ENCODE results near the gene DOCK4.

Gene DOCK4

DNA sequence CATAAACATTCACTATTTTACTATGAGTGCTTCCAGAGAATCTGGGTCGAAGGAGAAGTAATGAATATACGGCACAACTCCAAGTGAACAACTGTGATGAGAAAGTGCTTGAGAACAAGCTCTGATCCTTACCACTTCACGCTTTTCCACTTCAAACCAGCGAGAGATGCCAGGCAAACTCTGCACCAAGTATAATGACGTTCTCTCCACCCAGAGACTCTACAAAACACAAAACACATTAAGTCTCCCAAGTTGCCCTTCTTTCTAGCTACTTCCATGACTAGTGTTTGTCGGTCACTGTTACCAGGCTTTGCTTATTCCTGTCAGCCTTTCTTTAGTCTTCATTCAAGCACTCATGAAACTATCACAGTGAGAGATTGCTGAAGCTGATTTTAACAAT lies 450.8 kb downstream of the DOCK4 start:
- H3K18ac ChIP-seq (ENCODE audit: low read depth in 1 of 2, low read length in 2 of 2), result no peak overlapping the region
- H2BK15ac ChIP-seq (ENCODE audit: low read depth, poor library complexity, severe bottlenecking), result no peak overlapping the region
- no peak overlapping the region for H3K9ac ChIP-seq (ENCODE audit: low read length)
- H4K8ac ChIP-seq (ENCODE audit: low read length), result no peak overlapping the region
- no peak overlapping the region for H2BK12ac ChIP-seq (ENCODE audit: low read length in 2 of 2)
- 96% methylated on average over 6 of the region's 6 CpGs for WGBS
- H2BK120ac ChIP-seq (ENCODE audit: low read depth, low read length), result no peak overlapping the region
- H3K14ac ChIP-seq (ENCODE audit: low read length in 2 of 2), result no peak overlapping the region
- no peak overlapping the region for H2AK5ac ChIP-seq (ENCODE audit: low read length, severe bottlenecking)
- H3K4ac ChIP-seq (ENCODE audit: low read depth in 1 of 2, low read length in 2 of 2), result no peak overlapping the region
- H3K27me3 ChIP-seq (ENCODE audit: control insufficient read depth in 1 of 2, insufficient read depth in 1 of 2, low read length in 2 of 2), result no peaks in the 10 kb centered on the region
- H3K9me3 ChIP-seq (ENCODE audit: control insufficient read depth, low read length), result no peaks in the 10 kb centered on the region
- H3K4me2 ChIP-seq (ENCODE audit: low read length, poor library complexity, severe bottlenecking), result no peak overlapping the region
- peaks cover 13 to 23% of the 10 kb centered on the region in 2 experiments for H3K36me3 ChIP-seq (ENCODE audit: control insufficient read depth in 1 of 2, insufficient read depth in 2 of 2, low read depth in 1 of 2, low read length in 2 of 2)
- peaks cover 7% of the 10 kb centered on the region for H3K4me1 ChIP-seq (ENCODE audit: control insufficient read depth, insufficient read depth, low read depth, low read length)
- H2BK5ac ChIP-seq (ENCODE audit: low read depth, low read length, poor library complexity, severe bottlenecking), result no peak overlapping the region
- DNase-seq, result no peak
- H3K4me3 ChIP-seq (ENCODE audit: insufficient read depth in 1 of 2, low read depth in 1 of 2, low read length in 2 of 2), result no peak overlapping the region
- no peak overlapping the region for H4K91ac ChIP-seq (ENCODE audit: low read length)
- no peak overlapping the region for H3K27ac ChIP-seq (ENCODE audit: low read length, poor library complexity, severe bottlenecking)
- H3K79me1 ChIP-seq (replicated peaks; ENCODE audit: low read length, poor library complexity, severe bottlenecking), result peaks cover 3% of the 10 kb centered on the region
- H3K23ac ChIP-seq (ENCODE audit: low read length in 2 of 2), result no peak overlapping the region
- no peak overlapping the region for H2AFZ ChIP-seq (ENCODE audit: low read depth, low read length)

DNA sequence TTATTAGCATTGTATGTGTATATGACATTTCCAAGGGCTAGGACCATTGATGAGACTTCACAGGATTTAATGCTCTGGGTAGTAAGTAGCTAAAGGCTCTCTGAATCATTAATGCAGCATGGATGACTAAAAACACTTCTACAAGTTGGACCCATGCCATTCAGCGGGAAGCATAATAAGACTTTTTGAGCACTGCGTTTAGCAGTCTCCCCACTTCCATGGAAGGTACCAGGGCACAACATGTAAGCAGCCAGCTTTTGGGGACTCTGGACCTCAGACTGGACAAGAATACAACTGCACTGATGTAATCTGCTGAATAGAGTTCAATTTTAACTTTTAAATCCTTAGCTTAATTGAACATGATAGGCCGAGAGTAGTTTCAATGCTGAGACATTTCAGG lies 452.2 kb downstream of the DOCK4 start:
- H3K4me3 ChIP-seq (ENCODE audit: insufficient read depth in 1 of 2, low read depth in 1 of 2, low read length in 2 of 2), result no peak overlapping the region
- peak overlapping the region; percentile 37 for H3K27ac ChIP-seq (ENCODE audit: low read length, poor library complexity, severe bottlenecking)
- H3K9me3 ChIP-seq (ENCODE audit: control insufficient read depth, low read length), result no peaks in the 10 kb centered on the region
- no peak overlapping the region for H2BK5ac ChIP-seq (ENCODE audit: low read depth, low read length, poor library complexity, severe bottlenecking)
- peaks cover 9% of the 10 kb centered on the region in 2 experiments for H3K36me3 ChIP-seq (ENCODE audit: control insufficient read depth in 1 of 2, insufficient read depth in 2 of 2, low read depth in 1 of 2, low read length in 2 of 2)
- H4K8ac ChIP-seq (ENCODE audit: low read length), result no peak overlapping the region
- no peak overlapping the region for H2BK12ac ChIP-seq (ENCODE audit: low read length in 2 of 2)
- H3K4me1 ChIP-seq (ENCODE audit: control insufficient read depth, insufficient read depth, low read depth, low read length), result peaks cover 7% of the 10 kb centered on the region
- no peak overlapping the region for H3K14ac ChIP-seq (ENCODE audit: low read length in 2 of 2)
- no peak overlapping the region for H4K91ac ChIP-seq (ENCODE audit: low read length)
- H3K4ac ChIP-seq (ENCODE audit: low read depth in 1 of 2, low read length in 2 of 2), result no peak overlapping the region
- H3K9ac ChIP-seq (ENCODE audit: low read length), result no peak overlapping the region
- DNase-seq, result no peak
- no peak overlapping the region for H2BK15ac ChIP-seq (ENCODE audit: low read depth, poor library complexity, severe bottlenecking)
- peaks cover 3% of the 10 kb centered on the region for H3K79me1 ChIP-seq (replicated peaks; ENCODE audit: low read length, poor library complexity, severe bottlenecking)
- no peaks in the 10 kb centered on the region for H3K27me3 ChIP-seq (ENCODE audit: control insufficient read depth in 1 of 2, insufficient read depth in 1 of 2, low read length in 2 of 2)
- H3K4me2 ChIP-seq (ENCODE audit: low read length, poor library complexity, severe bottlenecking), result no peak overlapping the region
- 95% methylated on average over 2 of the region's 3 CpGs for WGBS
- no peak overlapping the region for H3K18ac ChIP-seq (ENCODE audit: low read depth in 1 of 2, low read length in 2 of 2)
- H2BK120ac ChIP-seq (ENCODE audit: low read depth, low read length), result no peak overlapping the region
- H2AFZ ChIP-seq (ENCODE audit: low read depth, low read length), result no peak overlapping the region
- H2AK5ac ChIP-seq (ENCODE audit: low read length, severe bottlenecking), result no peak overlapping the region
- H3K23ac ChIP-seq (ENCODE audit: low read length in 2 of 2), result no peak overlapping the region

DNA sequence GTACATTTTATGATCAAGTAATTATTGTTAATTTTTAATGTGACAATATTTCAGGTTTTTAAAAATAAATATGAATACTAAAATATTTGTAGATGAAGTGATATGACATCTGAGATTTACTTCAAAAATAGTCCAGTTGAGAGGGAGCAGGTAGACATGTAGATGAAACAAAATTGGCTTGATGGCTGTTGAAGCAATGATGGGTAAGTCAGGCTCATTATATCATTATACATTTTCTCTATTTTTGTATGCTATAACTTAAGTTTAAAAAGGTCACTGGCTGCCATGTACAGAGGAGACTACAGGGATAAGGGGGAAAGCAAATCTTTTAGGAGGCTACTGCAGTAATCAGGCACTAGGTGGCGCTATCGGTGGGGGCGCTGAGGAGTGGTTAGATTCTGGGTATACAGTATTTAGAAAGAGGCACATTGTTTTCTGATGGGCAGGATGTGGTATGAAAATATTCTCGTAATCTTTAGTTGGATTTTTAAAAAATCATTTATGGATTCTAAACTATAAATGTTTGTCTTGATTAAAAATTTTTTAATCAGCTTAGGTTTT lies 454.1 kb downstream of the DOCK4 start:
- 7% methylated on average over 3 of the region's 4 CpGs for WGBS
- no peaks in the 10 kb centered on the region for H3K79me1 ChIP-seq (replicated peaks; ENCODE audit: low read length, poor library complexity, severe bottlenecking)
- H2BK15ac ChIP-seq (ENCODE audit: low read depth, poor library complexity, severe bottlenecking), result no peak overlapping the region
- H3K9ac ChIP-seq (ENCODE audit: low read length), result no peak overlapping the region
- H2BK120ac ChIP-seq (ENCODE audit: low read depth, low read length), result no peak overlapping the region
- peaks cover 7% of the 10 kb centered on the region for H3K4me1 ChIP-seq (ENCODE audit: control insufficient read depth, insufficient read depth, low read depth, low read length)
- H2AK5ac ChIP-seq (ENCODE audit: low read length, severe bottlenecking), result no peak overlapping the region
- no peak overlapping the region for H4K8ac ChIP-seq (ENCODE audit: low read length)
- no peak overlapping the region for H3K23ac ChIP-seq (ENCODE audit: low read length in 2 of 2)
- no peak overlapping the region for H3K4me2 ChIP-seq (ENCODE audit: low read length, poor library complexity, severe bottlenecking)
- H2BK5ac ChIP-seq (ENCODE audit: low read depth, low read length, poor library complexity, severe bottlenecking), result no peak overlapping the region
- H3K14ac ChIP-seq (ENCODE audit: low read length in 2 of 2), result no peak overlapping the region
- peak; percentile 65 for DNase-seq
- peaks cover 2% of the 10 kb centered on the region for H3K9me3 ChIP-seq (ENCODE audit: control insufficient read depth, low read length)
- no peak overlapping the region for H2BK12ac ChIP-seq (ENCODE audit: low read length in 2 of 2)
- H3K18ac ChIP-seq (ENCODE audit: low read depth in 1 of 2, low read length in 2 of 2), result no peak overlapping the region
- H3K4ac ChIP-seq (ENCODE audit: low read depth in 1 of 2, low read length in 2 of 2), result no peak overlapping the region
- H3K36me3 ChIP-seq (ENCODE audit: control insufficient read depth in 1 of 2, insufficient read depth in 2 of 2, low read depth in 1 of 2, low read length in 2 of 2), result peaks cover 3 to 4% of the 10 kb centered on the region in 2 experiments
- H2AFZ ChIP-seq (ENCODE audit: low read depth, low read length), result no peak overlapping the region
- H3K27me3 ChIP-seq (ENCODE audit: control insufficient read depth in 1 of 2, insufficient read depth in 1 of 2, low read length in 2 of 2), result no peaks in the 10 kb centered on the region
- no peak overlapping the region for H3K27ac ChIP-seq (ENCODE audit: low read length, poor library complexity, severe bottlenecking)
- H4K91ac ChIP-seq (ENCODE audit: low read length), result no peak overlapping the region
- no peak overlapping the region for H3K4me3 ChIP-seq (ENCODE audit: insufficient read depth in 1 of 2, low read depth in 1 of 2, low read length in 2 of 2)

DNA sequence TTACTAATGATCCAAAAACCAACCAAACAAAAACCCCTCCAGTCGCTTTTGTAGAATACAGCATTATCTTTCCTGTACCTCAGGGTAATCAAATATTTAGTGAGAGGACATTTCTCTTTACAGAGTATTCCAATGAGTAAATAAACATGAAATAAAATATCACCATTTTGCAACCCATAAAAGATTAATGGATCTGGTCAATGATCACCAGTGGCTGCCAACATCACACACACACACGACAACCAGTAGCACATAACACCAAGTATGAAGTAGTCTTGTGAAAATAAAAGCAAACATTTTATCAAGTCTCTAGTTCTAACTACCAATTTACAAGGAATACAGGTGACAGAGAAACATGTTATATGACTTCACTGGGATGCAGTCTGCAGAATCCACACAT lies 455.3 kb downstream of the DOCK4 start:
- no peak overlapping the region for H3K4me2 ChIP-seq (ENCODE audit: low read length, poor library complexity, severe bottlenecking)
- no peaks in the 10 kb centered on the region for H3K27me3 ChIP-seq (ENCODE audit: control insufficient read depth in 1 of 2, insufficient read depth in 1 of 2, low read length in 2 of 2)
- no peak overlapping the region for H4K91ac ChIP-seq (ENCODE audit: low read length)
- DNase-seq, result no peak
- WGBS, result no CpG with 5 or more reads among the region's 2 CpGs
- no peak overlapping the region for H4K8ac ChIP-seq (ENCODE audit: low read length)
- H2BK12ac ChIP-seq (ENCODE audit: low read length in 2 of 2), result no peak overlapping the region
- H2BK120ac ChIP-seq (ENCODE audit: low read depth, low read length), result no peak overlapping the region
- H3K14ac ChIP-seq (ENCODE audit: low read length in 2 of 2), result no peak overlapping the region
- no peak overlapping the region for H3K18ac ChIP-seq (ENCODE audit: low read depth in 1 of 2, low read length in 2 of 2)
- no peak overlapping the region for H2BK5ac ChIP-seq (ENCODE audit: low read depth, low read length, poor library complexity, severe bottlenecking)
- H3K4me1 ChIP-seq (ENCODE audit: control insufficient read depth, insufficient read depth, low read depth, low read length), result peaks cover 4% of the 10 kb centered on the region
- no peak overlapping the region for H2BK15ac ChIP-seq (ENCODE audit: low read depth, poor library complexity, severe bottlenecking)
- no peak overlapping the region for H2AFZ ChIP-seq (ENCODE audit: low read depth, low read length)
- no peak overlapping the region for H3K27ac ChIP-seq (ENCODE audit: low read length, poor library complexity, severe bottlenecking)
- H3K4me3 ChIP-seq (ENCODE audit: insufficient read depth in 1 of 2, low read depth in 1 of 2, low read length in 2 of 2), result no peak overlapping the region
- H3K9me3 ChIP-seq (ENCODE audit: control insufficient read depth, low read length), result peaks cover 2% of the 10 kb centered on the region
- peaks cover 3 to 4% of the 10 kb centered on the region in 2 experiments for H3K36me3 ChIP-seq (ENCODE audit: control insufficient read depth in 1 of 2, insufficient read depth in 2 of 2, low read depth in 1 of 2, low read length in 2 of 2)
- H3K4ac ChIP-seq (ENCODE audit: low read depth in 1 of 2, low read length in 2 of 2), result no peak overlapping the region
- no peaks in the 10 kb centered on the region for H3K79me1 ChIP-seq (replicated peaks; ENCODE audit: low read length, poor library complexity, severe bottlenecking)
- H3K23ac ChIP-seq (ENCODE audit: low read length in 2 of 2), result no peak overlapping the region
- H2AK5ac ChIP-seq (ENCODE audit: low read length, severe bottlenecking), result no peak overlapping the region
- H3K9ac ChIP-seq (ENCODE audit: low read length), result no peak overlapping the region
